ENCODE measurements around the gene CFAP210.
"Not testable (repeated sequence)": the region's sequence is repeated elsewhere in the genome, so short reads cannot be mapped to it uniquely, and the experiment has no call there.

CFAP210 gene

DNA sequence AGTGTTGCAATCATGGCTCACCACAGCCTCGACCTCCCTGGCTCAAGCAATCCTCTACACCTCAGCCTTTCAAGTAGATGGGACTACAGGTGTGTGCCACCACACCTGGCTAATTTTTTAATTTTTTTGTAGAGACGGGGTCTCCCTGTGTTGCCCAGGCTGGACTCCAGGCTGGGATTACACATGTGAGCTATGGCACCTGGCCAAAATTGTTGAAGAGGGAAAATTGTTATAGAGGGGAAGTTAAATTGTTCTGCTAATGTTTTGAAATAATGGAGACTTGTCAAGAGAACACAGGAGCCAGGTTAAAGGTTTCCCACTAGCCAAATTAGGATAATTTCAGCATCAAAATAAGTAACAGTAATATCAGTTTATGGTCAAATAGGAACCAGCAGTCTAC lies 84.9 kb downstream of the CFAP210 start:
- DNase-seq, result no peak

DNA sequence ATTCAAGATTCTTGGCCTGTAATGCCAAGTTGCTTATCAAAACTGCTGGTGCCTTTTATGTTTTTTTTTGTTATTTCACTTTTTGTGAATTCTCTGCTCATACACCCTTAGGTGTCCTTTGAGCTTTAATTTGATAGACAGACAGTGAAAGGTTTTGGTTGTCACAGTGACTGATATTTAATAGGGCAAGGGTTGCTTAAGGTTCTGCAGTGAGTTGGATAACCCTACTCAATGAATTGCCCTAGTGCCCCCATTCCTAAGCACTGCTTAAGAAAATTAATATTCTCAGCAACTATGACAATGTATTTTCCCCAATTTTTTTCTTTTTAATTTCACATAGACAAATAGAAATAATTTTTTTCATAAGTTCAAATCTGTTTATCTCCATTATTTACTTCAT lies 94.6 kb downstream of the CFAP210 start:
- no peak for DNase-seq

- DNase-seq, result no peak
Observed at GRCh38 chr2:169598982-169599381, 95.2 kb downstream of the CFAP210 start.

- DNase-seq, result not testable (repeated sequence)
Observed at GRCh38 chr2:169596546-169596945, 97.7 kb downstream of the CFAP210 start.

Measured in cerebellar nuclear complex (tissue), 1 donor.